Measurements from ENCODE around the gene KCNC3.

The KCNC3 gene

GRCh38 chr19:50293263-50294004 lies 35.7 kb downstream of the KCNC3 start:
- DNase-seq (ENCODE audit: extremely low read depth, low read depth) = no peak
- no peak overlapping the region for H3K4me3 ChIP-seq (replicated peaks; ENCODE audit: low read depth, low read length)
- no peak for TF ChIP-seq CTCF (IDR thresholded peaks at IDR 0.05; ENCODE audit: low read depth, low read length, missing control alignments)

GRCh38 chr19:50292216-50292827 lies 36.9 kb downstream of the KCNC3 start:
- no peak overlapping the region for H3K4me3 ChIP-seq (replicated peaks; ENCODE audit: low read depth, low read length)
- no peak for TF ChIP-seq CTCF (IDR thresholded peaks at IDR 0.05; ENCODE audit: low read depth, low read length, missing control alignments)
- DNase-seq (ENCODE audit: extremely low read depth, low read depth) = no peak

DNA sequence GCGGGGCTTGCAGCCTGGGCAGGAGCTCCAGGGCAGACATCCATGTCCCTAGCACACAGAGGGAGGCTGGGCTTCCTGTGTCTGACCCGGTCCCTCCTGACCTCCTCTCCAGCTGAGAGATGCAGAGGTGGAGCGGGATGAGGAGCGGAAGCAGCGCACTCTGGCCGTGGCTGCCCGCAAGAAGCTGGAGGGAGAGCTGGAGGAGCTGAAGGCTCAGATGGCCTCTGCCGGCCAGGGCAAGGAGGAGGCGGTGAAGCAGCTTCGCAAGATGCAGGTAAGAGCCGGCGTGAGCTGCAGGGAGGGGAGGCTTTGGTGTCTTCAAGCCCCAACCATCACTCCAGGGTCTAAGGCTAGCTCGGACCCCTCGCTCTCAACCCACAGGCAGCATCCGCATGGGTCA lies 38.4 kb downstream of the KCNC3 start:
- no peak overlapping the region for H3K4me3 ChIP-seq (replicated peaks; ENCODE audit: low read depth, low read length)
- no peak for DNase-seq (ENCODE audit: extremely low read depth, low read depth)
- TF ChIP-seq CTCF (IDR thresholded peaks at IDR 0.05; ENCODE audit: low read depth, low read length, missing control alignments) = no peak

- no peak for DNase-seq (ENCODE audit: extremely low read depth, low read depth)
- no peak for TF ChIP-seq CTCF (IDR thresholded peaks at IDR 0.05; ENCODE audit: low read depth, low read length, missing control alignments)
- no peak overlapping the region for H3K4me3 ChIP-seq (replicated peaks; ENCODE audit: low read depth, low read length)
Measured at GRCh38 chr19:50290011-50290410, 39.2 kb downstream of the KCNC3 start.

- no peak overlapping the region for H3K4me3 ChIP-seq (replicated peaks; ENCODE audit: low read depth, low read length)
- no peak for DNase-seq (ENCODE audit: extremely low read depth, low read depth)
- TF ChIP-seq CTCF (IDR thresholded peaks at IDR 0.05; ENCODE audit: low read depth, low read length, missing control alignments) = no peak
Measured at GRCh38 chr19:50288954-50289353, 40.2 kb downstream of the KCNC3 start.

DNA sequence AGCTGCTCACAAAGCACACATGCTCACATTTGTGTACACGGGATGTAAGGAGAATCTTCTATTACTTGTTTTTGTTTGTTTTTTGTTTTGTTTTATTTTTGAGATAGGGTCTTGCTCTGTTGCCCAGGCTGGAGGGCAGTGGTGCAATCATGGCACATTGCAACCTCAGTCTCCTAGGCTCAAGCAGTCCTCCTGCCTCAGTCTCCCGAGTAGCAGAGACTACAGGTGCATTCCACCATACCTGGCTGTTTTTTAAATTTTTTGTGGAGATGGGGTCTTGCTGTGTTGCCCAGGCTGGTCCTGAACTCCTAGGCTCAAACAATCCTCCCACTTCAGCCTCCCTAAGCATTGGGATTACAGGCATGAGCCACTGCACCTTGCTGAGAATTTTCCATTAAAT lies 41.8 kb downstream of the KCNC3 start:
- no peak overlapping the region for H3K4me3 ChIP-seq (replicated peaks; ENCODE audit: low read depth, low read length)
- TF ChIP-seq CTCF (IDR thresholded peaks at IDR 0.05; ENCODE audit: low read depth, low read length, missing control alignments) = no peak
- no peak for DNase-seq (ENCODE audit: extremely low read depth, low read depth)

Measured in HFF-Myc (cell line).